SU-DHL-6 (cell line): ENCODE data around the gene MEX3D.

ENCODE experiments used
- H2AFZ ChIP-seq: fragments of 200-600 bp; sonication (generic); 2 replicates; pipeline ENCODE4 v1.6.1; 2014; ENCODE audit warnings: low read depth, mild to moderate bottlenecking, moderate library complexity, mixed read lengths, antibody characterized with exemption, low read length; ENCODE audit not compliant: severe bottlenecking
- H3F3A ChIP-seq: fragments of 200-600 bp; shearing (Covaris generic); 2 replicates; pipeline ENCODE4 v1.6.0; 2016; ENCODE audit warnings: antibody characterized with exemption, mild to moderate bottlenecking; ENCODE audit not compliant: insufficient read depth
- H3K27ac ChIP-seq: fragments of 200-600 bp; sonication (generic); 2 replicates; pipeline ENCODE4 v1.5.1; 2016; ENCODE audit warnings: low read depth, mild to moderate bottlenecking, low read length, moderate library complexity, mixed read lengths
- H3K27me3 ChIP-seq: fragments of 200-600 bp; sonication (generic), shearing (Covaris generic); 2 replicates; pipeline ENCODE4 v1.6.0; 2014; ENCODE audit warnings: mild to moderate bottlenecking, low read length
- H3K36me3 ChIP-seq: fragments of 200-600 bp; sonication (generic); 2 replicates; pipeline ENCODE4 v1.6.1; 2014; ENCODE audit warnings: mild to moderate bottlenecking, low read length, mixed read lengths
- H3K4me2 ChIP-seq: fragments of 300-600, 200-600 bp; shearing (Covaris generic), sonication (generic); 2 replicates; pipeline ENCODE4 v1.6.0; 2014; ENCODE audit warnings: low read length, low read depth, mild to moderate bottlenecking; ENCODE audit not compliant: poor library complexity, severe bottlenecking
- H3K4me3 ChIP-seq: fragments of 200-600 bp; sonication (generic); 2 replicates; pipeline ENCODE4 v1.5.1; 2014; ENCODE audit warnings: antibody characterized with exemption, low read length, mild to moderate bottlenecking, mixed read lengths; ENCODE audit not compliant: insufficient read depth, poor library complexity, severe bottlenecking
- H3K79me2 ChIP-seq: fragments of 200-600 bp; sonication (generic); 2 replicates; pipeline ENCODE4 v1.6.1; 2014; ENCODE audit warnings: mild to moderate bottlenecking, low read length, moderate library complexity; ENCODE audit not compliant: insufficient read depth
- H3K9ac ChIP-seq: fragments of 200-600 bp; sonication (generic); 2 replicates; pipeline ENCODE4 v1.7.0; 2014; ENCODE audit warnings: mild to moderate bottlenecking, low read length
- H3K9me2 ChIP-seq: fragments of 200-600 bp; sonication (generic); replicated peaks from 2 replicates; pipeline ENCODE4 v1.6.1; 2014; ENCODE audit warnings: low read length; ENCODE audit not compliant: insufficient read depth
- H3K9me3 ChIP-seq: fragments of 200-600 bp; sonication (generic); 2 replicates; pipeline ENCODE4 v1.6.1; 2014; ENCODE audit warnings: low read length, mixed read lengths; ENCODE audit not compliant: insufficient read depth
- H4K20me1 ChIP-seq: fragments of 200-600 bp; sonication (generic); 2 replicates; pipeline ENCODE4 v1.6.1; 2014; ENCODE audit warnings: low read depth, mild to moderate bottlenecking, antibody characterized with exemption, low read length, moderate library complexity, mixed read lengths
- CTCF ChIP-seq: fragments of 200-600 bp; sonication (generic); IDR thresholded peaks from one replicate; pipeline ENCODE4 v1.5.1; 2017; ENCODE audit warnings: antibody characterized with exemption, mild to moderate bottlenecking, low read length, moderate library complexity; ENCODE audit not compliant: insufficient read depth, poor library complexity, severe bottlenecking
- EZH2phosphoT487 ChIP-seq: fragments of 200-600 bp; sonication (generic), shearing (Covaris generic); conservative IDR thresholded peaks from 2 replicates; pipeline ENCODE4 v1.6.1; 2018; ENCODE audit warnings: mild to moderate bottlenecking, antibody characterized with exemption, low read length, moderate library complexity, mixed read lengths

Gene MEX3D

GRCh38 chr19:1591421-1592023, 23.4 kb upstream of the MEX3D start:
- H3K9me3 ChIP-seq: no peaks in the 10 kb centered on the region
- H3K79me2 ChIP-seq: peaks cover 53% of the 10 kb centered on the region
- no peak overlapping the region for H2AFZ ChIP-seq
- H3K9me2 ChIP-seq: no peaks in the 10 kb centered on the region
- H3K4me3 ChIP-seq: peak overlapping the region; percentile 100
- H3K27me3 ChIP-seq: no peaks in the 10 kb centered on the region
- H3K4me2 ChIP-seq: peak overlapping the region; percentile 90
- H3K36me3 ChIP-seq: peaks cover 4% of the 10 kb centered on the region; the same call in 1 of the 2 replicates
- peaks cover 7% of the 10 kb centered on the region; the same call in 1 of the 2 replicates for H4K20me1 ChIP-seq
- peak overlapping the region; percentile 96 for H3K27ac ChIP-seq
- peak overlapping the region; percentile 100 for H3K9ac ChIP-seq
- peaks cover 23% of the 10 kb centered on the region for H3F3A ChIP-seq
- TF ChIP-seq EZH2phosphoT487 (no peak), CTCF (no peak)

DNA sequence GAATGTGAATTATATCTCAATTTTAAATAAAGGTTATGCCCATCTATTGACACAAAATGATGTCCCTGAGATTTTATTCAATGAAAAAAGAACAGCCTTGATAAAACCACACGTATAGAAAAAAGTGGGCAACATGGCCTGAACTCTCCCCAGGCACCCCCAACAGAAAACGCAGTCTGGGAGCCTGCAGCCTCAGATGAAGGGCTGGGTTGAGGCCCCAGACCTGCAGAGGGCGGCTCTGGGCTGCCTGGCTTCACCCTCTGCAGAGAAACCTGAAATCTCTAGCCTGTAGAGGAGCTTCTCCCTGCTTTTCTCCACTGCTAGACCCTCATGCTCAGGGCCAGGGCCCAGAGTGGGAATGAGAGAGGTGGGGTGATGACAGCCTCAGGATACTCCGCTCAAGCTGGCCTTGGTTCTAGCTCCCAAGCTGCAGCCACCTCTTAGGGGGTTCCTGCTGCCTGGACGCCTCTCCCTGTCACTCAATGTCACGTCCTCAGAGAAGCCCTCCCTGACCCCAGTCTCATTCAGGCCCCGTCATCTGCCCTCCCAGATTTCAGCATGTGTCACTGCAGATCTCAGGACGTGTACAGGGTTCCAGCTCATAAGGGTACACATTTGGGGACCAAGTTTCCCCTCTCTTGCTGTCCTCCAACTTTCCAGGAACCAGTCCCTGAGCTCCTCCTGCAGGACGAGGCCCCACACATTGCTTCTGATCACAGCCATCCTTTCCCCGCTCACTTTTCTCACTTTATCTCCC, 22.7 kb upstream of the MEX3D start:
- peaks cover 7% of the 10 kb centered on the region; the same call in 1 of the 2 replicates for H4K20me1 ChIP-seq
- peaks cover 23% of the 10 kb centered on the region for H3F3A ChIP-seq
- H3K4me3 ChIP-seq: peak overlapping the region; percentile 100
- peak overlapping the region; percentile 100 for H3K9ac ChIP-seq
- TF ChIP-seq CTCF: no peak
- TF ChIP-seq EZH2phosphoT487: no peak
- peak overlapping the region; percentile 96 for H3K27ac ChIP-seq
- peak overlapping the region; percentile 90 for H3K4me2 ChIP-seq
- peaks cover 4% of the 10 kb centered on the region; the same call in 1 of the 2 replicates for H3K36me3 ChIP-seq
- no peak overlapping the region for H2AFZ ChIP-seq
- H3K79me2 ChIP-seq: peaks cover 60% of the 10 kb centered on the region
- H3K9me2 ChIP-seq: no peaks in the 10 kb centered on the region
- no peaks in the 10 kb centered on the region for H3K27me3 ChIP-seq
- no peaks in the 10 kb centered on the region for H3K9me3 ChIP-seq

GRCh38 chr19:1587872-1588271, 19.7 kb upstream of the MEX3D start:
- Histone ChIP-seq H3K36me3 (peaks cover 9% of the 10 kb centered on the region; the same call in 1 of the 2 replicates), H3F3A (peaks cover 15% of the 10 kb centered on the region), H4K20me1 (peaks cover 7% of the 10 kb centered on the region; the same call in 1 of the 2 replicates), H3K9ac (no peak overlapping the region), H3K27me3 (no peaks in the 10 kb centered on the region), H3K79me2 (peaks cover 68% of the 10 kb centered on the region), H3K4me2 (no peak overlapping the region), H3K27ac (no peak overlapping the region), H3K4me3 (no peak overlapping the region), H3K9me3 (no peaks in the 10 kb centered on the region), H2AFZ (no peak overlapping the region), H3K9me2 (no peaks in the 10 kb centered on the region)
- no peak for TF ChIP-seq CTCF
- TF ChIP-seq EZH2phosphoT487: no peak
